Mesenchymal stem cell (in vitro differentiated cells and primary cell): Measurements from ENCODE around the gene SIGLEC1.
A peak's percentile ranks its signal among the peaks of the same experiment; 100 is the strongest.

Experiments used
- DNase-seq: peaks from one replicate; pipeline ENCODE4 v3.0.0-alpha.2; 2013
- H2AFZ ChIP-seq: one replicate; pipeline ENCODE4 v1.6.1; 2013; ENCODE audit warnings: low read depth, mild to moderate bottlenecking, control low read depth, inconsistent platforms, low read length, moderate library complexity
- H2AK5ac ChIP-seq: 2 replicates; pipeline ENCODE4 v1.6.1; 2013; ENCODE audit warnings: low read length, moderate library complexity, mild to moderate bottlenecking, inconsistent platforms; ENCODE audit not compliant: severe bottlenecking
- H2BK120ac ChIP-seq: one replicate; pipeline ENCODE4 v1.6.1; 2013; ENCODE audit warnings: low read depth, mild to moderate bottlenecking, inconsistent platforms, low read length, moderate library complexity
- H2BK12ac ChIP-seq, 2 experiments: one replicate each; pipeline ENCODE4 v1.6.1; 2013; ENCODE audit warnings: inconsistent platforms in 2 of 2, low read length in 2 of 2, mild to moderate bottlenecking in 2 of 2, moderate library complexity in 2 of 2, control low read depth in 1 of 2
- H2BK15ac ChIP-seq: one replicate; pipeline ENCODE4 v1.6.1; 2013; ENCODE audit warnings: mild to moderate bottlenecking, low read depth, inconsistent platforms; ENCODE audit not compliant: poor library complexity, severe bottlenecking
- H2BK5ac ChIP-seq: 2 replicates; pipeline ENCODE4 v1.6.1; 2013; ENCODE audit warnings: low read depth, mild to moderate bottlenecking, low read length, control low read depth, inconsistent platforms; ENCODE audit not compliant: poor library complexity, severe bottlenecking
- H3K14ac ChIP-seq, 2 experiments: one replicate each; pipeline ENCODE4 v1.6.1; 2013; ENCODE audit warnings: inconsistent platforms in 2 of 2, low read length in 2 of 2, control low read depth in 1 of 2, mild to moderate bottlenecking in 1 of 2, moderate library complexity in 1 of 2
- H3K18ac ChIP-seq, 2 experiments: one replicate each; pipeline ENCODE4 v1.6.1; 2013; ENCODE audit warnings: inconsistent platforms in 2 of 2, low read length in 2 of 2, control low read depth in 1 of 2, low read depth in 1 of 2, mild to moderate bottlenecking in 1 of 2
- H3K23ac ChIP-seq, 2 experiments: one replicate each; pipeline ENCODE4 v1.6.1; 2013; ENCODE audit warnings: inconsistent platforms in 2 of 2, low read length in 2 of 2, mild to moderate bottlenecking in 2 of 2, moderate library complexity in 2 of 2, control low read depth in 1 of 2
- H3K27ac ChIP-seq: 2 replicates; pipeline ENCODE4 v1.5.1; 2013; ENCODE audit warnings: mild to moderate bottlenecking, moderate library complexity, low read length, control low read depth, inconsistent platforms; ENCODE audit not compliant: poor library complexity, severe bottlenecking
- H3K27me3 ChIP-seq, 2 experiments: 2 replicates each; pipeline versions ENCODE4 v1.6.1 to v1.7.0; 2013; ENCODE audit warnings: low read length in 2 of 2, mild to moderate bottlenecking in 2 of 2, moderate library complexity in 2 of 2, control low read depth in 1 of 2, inconsistent platforms in 1 of 2; ENCODE audit not compliant: control insufficient read depth in 1 of 2, insufficient read depth in 1 of 2
- H3K36me3 ChIP-seq, 2 experiments: 2 replicates each; pipeline versions ENCODE4 v1.6.1 to v1.7.0; 2013; ENCODE audit warnings: low read length in 2 of 2, control low read depth in 1 of 2, inconsistent platforms in 1 of 2, low read depth in 1 of 2, mild to moderate bottlenecking in 1 of 2; ENCODE audit not compliant: insufficient read depth in 2 of 2, control insufficient read depth in 1 of 2
- H3K4ac ChIP-seq, 2 experiments: one replicate each; pipeline ENCODE4 v1.6.1; 2013; ENCODE audit warnings: inconsistent platforms in 2 of 2, low read length in 2 of 2, mild to moderate bottlenecking in 2 of 2, moderate library complexity in 2 of 2, control low read depth in 1 of 2, low read depth in 1 of 2
- H3K4me1 ChIP-seq: 2 replicates; pipeline ENCODE4 v1.6.1; 2013; ENCODE audit warnings: low read depth, low read length, control low read depth; ENCODE audit not compliant: control insufficient read depth, insufficient read depth
- H3K4me2 ChIP-seq: 2 replicates; pipeline ENCODE4 v1.6.1; 2013; ENCODE audit warnings: low read length, mild to moderate bottlenecking, inconsistent platforms; ENCODE audit not compliant: poor library complexity, severe bottlenecking
- H3K4me3 ChIP-seq, 2 experiments: 2 replicates each; pipeline versions ENCODE4 v1.5.1 to v1.7.0; 2013; ENCODE audit warnings: low read length in 2 of 2, mild to moderate bottlenecking in 2 of 2, control low read depth in 1 of 2, low read depth in 1 of 2; ENCODE audit not compliant: insufficient read depth in 1 of 2
- H3K79me1 ChIP-seq: replicated peaks from 2 replicates; pipeline ENCODE4 v1.6.1; 2013; ENCODE audit warnings: mild to moderate bottlenecking, control low read depth, low read length, inconsistent platforms; ENCODE audit not compliant: poor library complexity, severe bottlenecking
- H3K9ac ChIP-seq: 2 replicates; pipeline ENCODE4 v1.7.0; 2013; ENCODE audit warnings: mild to moderate bottlenecking, low read length, moderate library complexity
- H3K9me3 ChIP-seq: 2 replicates; pipeline ENCODE4 v1.7.0; 2013; ENCODE audit warnings: mild to moderate bottlenecking, low read length; ENCODE audit not compliant: control insufficient read depth
- H4K8ac ChIP-seq: one replicate; pipeline ENCODE4 v1.6.1; 2013; ENCODE audit warnings: inconsistent platforms, mild to moderate bottlenecking, low read length, moderate library complexity
- H4K91ac ChIP-seq: one replicate; pipeline ENCODE4 v1.6.1; 2013; ENCODE audit warnings: mild to moderate bottlenecking, low read length, inconsistent platforms
- WGBS: methylation state at CpG from one replicate; pipeline ENCODE4 v1.1.7; 2013; ENCODE audit warnings: mixed read lengths; 5-methylcytosine and 5-hydroxymethylcytosine counted together

The SIGLEC1 gene

GRCh38 chr20:3740615-3741301 lies 28.4 kb upstream of the SIGLEC1 start:
- peak overlapping the region; percentile 31 for H4K91ac ChIP-seq
- no peak for DNase-seq
- WGBS = 95% methylated on average over 15 of the region's 15 CpGs

GRCh38 chr20:3739926-3740451 lies 27.6 kb upstream of the SIGLEC1 start:
- Histone ChIP-seq H2BK120ac (no peak overlapping the region), H3K14ac (no peak overlapping the region), H4K91ac (no peak overlapping the region), H3K23ac (no peak overlapping the region), H3K79me1 (no peaks in the 10 kb centered on the region), H3K18ac (no peak overlapping the region), H2BK12ac (no peak overlapping the region), H3K4me2 (no peak overlapping the region), H4K8ac (no peak overlapping the region), H3K9ac (no peak overlapping the region), H3K4me1 (peaks cover 2% of the 10 kb centered on the region), H3K27me3 (peaks cover 13 to 24% of the 10 kb centered on the region in 2 experiments), H3K36me3 (no peaks in the 10 kb centered on the region), H2AFZ (no peak overlapping the region), H3K27ac (no peak overlapping the region), H2AK5ac (no peak overlapping the region), H3K4ac (no peak overlapping the region), H2BK5ac (no peak overlapping the region), H2BK15ac (no peak overlapping the region), H3K9me3 (no peaks in the 10 kb centered on the region), H3K4me3 (no peak overlapping the region)
- no peak for DNase-seq
- 87% methylated on average over 6 of the region's 7 CpGs for WGBS

More at GRCh38 chr20:3740615-3741301, 28.4 kb upstream of the SIGLEC1 start:
- Histone ChIP-seq H3K36me3 (no peaks in the 10 kb centered on the region), H2BK12ac (no peak overlapping the region), H3K4ac (no peak overlapping the region), H2BK120ac (no peak overlapping the region), H3K23ac (no peak overlapping the region), H4K8ac (no peak overlapping the region), H2BK5ac (no peak overlapping the region), H2BK15ac (no peak overlapping the region), H3K27ac (no peak overlapping the region), H3K4me3 (no peak overlapping the region), H3K79me1 (no peaks in the 10 kb centered on the region), H3K4me2 (no peak overlapping the region), H3K18ac (peak overlapping the region in 1 of 2 experiments; percentile 16), H3K4me1 (peaks cover 5% of the 10 kb centered on the region), H3K27me3 (peaks cover 12 to 31% of the 10 kb centered on the region in 2 experiments), H3K9ac (no peak overlapping the region), H2AK5ac (no peak overlapping the region), H3K14ac (no peak overlapping the region), H3K9me3 (no peaks in the 10 kb centered on the region), H2AFZ (no peak overlapping the region)

- no peaks in the 10 kb centered on the region for H3K79me1 ChIP-seq
- no peak overlapping the region for H3K4me2 ChIP-seq
- no peak overlapping the region for H2BK12ac ChIP-seq
- no peak overlapping the region for H2AFZ ChIP-seq
- 80% methylated on average over 19 of the region's 19 CpGs for WGBS
- peak overlapping the region in 1 of 2 experiments; percentile 30 for H3K14ac ChIP-seq
- H3K36me3 ChIP-seq = no peaks in the 10 kb centered on the region
- no peak overlapping the region for H3K4me3 ChIP-seq
- no peak overlapping the region for H2BK5ac ChIP-seq
- no peak overlapping the region for H2AK5ac ChIP-seq
- DNase-seq = no peak
- no peak overlapping the region for H3K18ac ChIP-seq
- no peak overlapping the region for H3K23ac ChIP-seq
- H3K27ac ChIP-seq = no peak overlapping the region
- no peaks in the 10 kb centered on the region for H3K9me3 ChIP-seq
- no peak overlapping the region for H4K8ac ChIP-seq
- H4K91ac ChIP-seq = no peak overlapping the region
- peaks cover 15 to 17% of the 10 kb centered on the region in 2 experiments for H3K27me3 ChIP-seq
- no peak overlapping the region for H2BK120ac ChIP-seq
- no peak overlapping the region for H3K4ac ChIP-seq
- no peaks in the 10 kb centered on the region for H3K4me1 ChIP-seq
- no peak overlapping the region for H3K9ac ChIP-seq
- no peak overlapping the region for H2BK15ac ChIP-seq
Observed at GRCh38 chr20:3739054-3739925, 26.9 kb upstream of the SIGLEC1 start.
